Neural cell (in vitro differentiated cells): Measurements from ENCODE around the gene ERP44.

ENCODE experiments used
- CTCF ChIP-seq: fragments of 450-650 bp; IDR thresholded peaks from 2 replicates; pipeline ENCODE4 v1.5.1; 2014; ENCODE audit warnings: antibody characterized with exemption, mild to moderate bottlenecking, moderate library complexity; ENCODE audit not compliant: poor library complexity, severe bottlenecking
- EZH2 ChIP-seq: fragments of 200-600, 300-800 bp; shearing (Covaris generic), sonication (generic); IDR thresholded peaks from 2 replicates; pipeline ENCODE4 v1.6.1; 2014; ENCODE audit warnings: antibody characterized with exemption, low read length, borderline replicate concordance, mild to moderate bottlenecking; ENCODE audit not compliant: insufficient read depth, poor library complexity, severe bottlenecking

- no peak for TF ChIP-seq EZH2
- TF ChIP-seq CTCF = no peak
Observed at GRCh38 chr9:100012279-100012678, 86.5 kb downstream of the ERP44 start.
